Activated naive CD8-positive, alpha-beta T cell treated with anti-CD3 and anti-CD28 coated beads for 36 hours (primary cell): ENCODE measurements around the gene RTP4. TPM values are rescaled to one million over a fixed set of nuclear protein-coding genes. Genes with fewer than 3 reads are reported as not detected.
A peak's percentile ranks its signal among the peaks of the same experiment; 100 is the strongest.

Source experiments
- DNase-seq: peaks from one replicate; pipeline ENCODE4 v3.0.0; 2021
- H3K27ac Mint-ChIP-seq: one replicate; pipeline ENCODE4 v1.8.0; 2022; ENCODE audit warnings: mild to moderate bottlenecking, moderate library complexity, mixed read lengths
- H3K27me3 Mint-ChIP-seq: one replicate; pipeline ENCODE4 v1.8.0; 2022; ENCODE audit warnings: mild to moderate bottlenecking, mixed read lengths
- H3K36me3 Mint-ChIP-seq: one replicate; pipeline ENCODE4 v1.8.0; 2021; ENCODE audit warnings: mild to moderate bottlenecking, mixed read lengths
- H3K4me1 Mint-ChIP-seq: one replicate; pipeline ENCODE4 v1.8.0; 2021; ENCODE audit warnings: mixed read lengths
- H3K4me3 Mint-ChIP-seq: one replicate; pipeline ENCODE4 v1.8.0; 2022; ENCODE audit warnings: mild to moderate bottlenecking, moderate library complexity, mixed read lengths
- H3K9me3 Mint-ChIP-seq: one replicate; pipeline ENCODE4 v1.8.0; 2022; ENCODE audit warnings: mixed read lengths
- total RNA-seq, 2 experiments: library from RNA; stranded (reverse); gene quantifications; one replicate each; pipeline ENCODE4 v1.2.3, GENCODE V29; 2021

RTP4 gene, protein sequence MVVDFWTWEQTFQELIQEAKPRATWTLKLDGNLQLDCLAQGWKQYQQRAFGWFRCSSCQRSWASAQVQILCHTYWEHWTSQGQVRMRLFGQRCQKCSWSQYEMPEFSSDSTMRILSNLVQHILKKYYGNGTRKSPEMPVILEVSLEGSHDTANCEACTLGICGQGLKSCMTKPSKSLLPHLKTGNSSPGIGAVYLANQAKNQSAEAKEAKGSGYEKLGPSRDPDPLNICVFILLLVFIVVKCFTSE
- 1 to 10 TPM; 4.6 to 4.9 TPM for total RNA-seq

DNA sequence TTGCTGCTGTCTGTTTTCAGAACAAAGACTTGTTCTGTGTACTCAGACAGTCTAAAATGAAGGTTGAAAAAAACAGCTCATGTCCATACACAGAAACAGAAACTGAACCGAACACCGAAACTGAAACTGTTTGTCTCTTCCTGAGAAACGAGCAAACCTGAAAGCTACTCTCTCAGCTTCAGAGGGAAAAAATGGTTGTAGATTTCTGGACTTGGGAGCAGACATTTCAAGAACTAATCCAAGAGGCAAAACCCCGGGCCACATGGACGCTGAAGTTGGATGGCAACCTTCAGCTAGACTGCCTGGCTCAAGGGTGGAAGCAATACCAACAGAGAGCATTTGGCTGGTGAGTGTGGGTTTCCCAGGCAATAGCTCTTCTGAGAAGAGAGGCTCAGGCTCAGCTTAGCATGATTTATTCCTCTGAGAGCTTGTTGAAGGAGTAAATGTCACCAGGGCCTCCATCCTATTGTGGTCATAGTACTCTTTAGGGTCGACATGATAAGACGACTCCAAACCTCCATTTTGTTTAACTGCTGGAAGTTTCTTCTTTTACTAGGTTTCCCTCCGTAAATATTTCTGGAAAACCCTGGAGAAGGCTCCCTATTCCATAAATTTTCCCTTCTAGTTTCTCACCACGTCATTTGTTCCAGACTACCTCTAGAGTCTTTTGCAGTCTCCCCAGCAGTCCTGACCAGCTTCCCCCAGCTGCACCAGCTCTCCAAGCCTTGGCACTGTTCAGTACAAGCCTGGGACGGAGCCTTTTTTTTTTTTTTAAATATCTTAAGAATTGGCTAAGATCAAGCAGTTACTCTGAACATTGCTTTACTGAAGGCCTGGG lies at the start of gene RTP4:
Gene RTP4 (plus strand): TSS at position 135 of the 838 bp plus-strand sequence. CDS start 57 bp downstream, at position 192.
- Mint-ChIP-seq H3K4me3 (peak within 1 kb of the TSS; percentile 82), H3K36me3 (peaks cover 40% of the 10 kb centered on the region), H3K27me3 (no peaks in the 10 kb centered on the region), H3K9me3 (peaks cover 9% of the 10 kb centered on the region), H3K27ac (peak within 1 kb of the TSS; percentile 98), H3K4me1 (peaks cover 14% of the 10 kb centered on the region)
- DNase-seq = peak; percentile 33

DNA sequence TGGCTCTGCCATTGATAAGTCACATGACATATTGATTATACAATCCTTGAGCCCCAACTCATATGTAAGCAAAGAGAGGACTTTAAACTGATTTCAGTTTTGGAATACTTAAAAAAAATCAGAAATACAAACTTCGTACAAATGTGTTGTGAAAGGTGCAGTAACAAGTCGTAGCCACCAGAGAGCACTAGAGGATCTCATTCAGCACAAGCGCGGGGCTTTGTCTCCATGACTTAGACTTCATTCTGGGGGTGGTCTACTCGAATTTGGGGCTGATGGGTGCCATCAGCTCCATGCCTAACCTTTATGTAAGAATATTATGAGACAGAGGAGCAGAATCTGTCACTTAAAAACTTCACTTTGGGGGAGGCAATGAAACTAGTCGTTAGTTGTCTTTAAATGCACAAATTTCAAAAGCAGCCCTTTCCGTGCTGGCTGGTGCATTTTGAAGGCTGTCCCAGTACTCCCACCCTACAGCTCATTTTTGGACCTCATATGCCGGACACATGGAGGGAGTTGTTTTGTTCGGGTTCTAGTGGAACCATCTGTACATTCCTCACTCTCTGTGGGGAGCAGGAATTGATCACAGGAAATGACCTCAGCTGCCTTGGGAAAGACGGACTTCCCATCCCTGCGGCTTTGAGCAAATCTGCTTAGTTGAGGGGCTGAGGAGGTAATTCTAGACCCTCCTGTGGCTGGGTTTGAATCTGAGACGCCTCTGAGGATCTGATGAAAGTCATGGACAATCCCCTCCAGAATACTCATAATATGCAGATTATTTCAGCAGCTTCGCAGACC lies 49.2 kb upstream of the RTP4 start:
- no peaks in the 10 kb centered on the region for H3K36me3 Mint-ChIP-seq
- H3K4me3 Mint-ChIP-seq = peak overlapping the region; percentile 44
- H3K27ac Mint-ChIP-seq = no peak overlapping the region
- peaks cover 55% of the 10 kb centered on the region for H3K27me3 Mint-ChIP-seq
- peaks cover 10% of the 10 kb centered on the region for H3K4me1 Mint-ChIP-seq
- no peaks in the 10 kb centered on the region for H3K9me3 Mint-ChIP-seq
- peak; percentile 14 for DNase-seq

DNA sequence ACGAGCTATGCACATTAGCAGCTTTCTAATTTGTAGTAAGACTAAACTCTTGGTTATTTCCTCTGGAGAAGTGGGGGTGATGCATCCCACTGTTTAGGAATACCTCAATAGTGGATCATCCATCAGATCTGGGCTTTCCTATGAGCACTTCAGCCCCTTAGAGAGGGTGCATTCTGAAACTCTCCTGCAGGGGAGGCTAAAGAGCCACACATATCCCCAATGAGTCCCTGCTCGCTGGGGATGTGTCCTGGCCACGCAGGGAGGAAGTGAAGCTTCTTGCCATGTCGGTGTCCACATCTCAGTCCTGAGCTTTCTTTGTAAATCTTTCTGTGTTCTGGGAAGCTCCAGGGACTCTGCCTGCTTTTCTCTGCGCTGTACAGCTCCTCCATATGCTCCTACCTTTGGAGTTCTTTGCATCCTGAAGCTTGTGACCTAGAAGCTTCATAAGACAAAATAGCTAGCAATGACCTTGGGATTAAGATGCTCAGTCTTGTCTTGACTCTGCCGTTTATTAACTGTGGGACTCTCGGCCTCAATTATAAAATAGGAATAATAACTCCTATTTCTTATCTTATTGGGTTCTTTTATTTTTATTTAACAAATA lies 48.4 kb upstream of the RTP4 start:
- no peak overlapping the region for H3K4me3 Mint-ChIP-seq
- H3K36me3 Mint-ChIP-seq = no peaks in the 10 kb centered on the region
- DNase-seq = peak; percentile 44
- no peaks in the 10 kb centered on the region for H3K9me3 Mint-ChIP-seq
- peaks cover 55% of the 10 kb centered on the region for H3K27me3 Mint-ChIP-seq
- no peak overlapping the region for H3K27ac Mint-ChIP-seq
- peaks cover 10% of the 10 kb centered on the region for H3K4me1 Mint-ChIP-seq

DNA sequence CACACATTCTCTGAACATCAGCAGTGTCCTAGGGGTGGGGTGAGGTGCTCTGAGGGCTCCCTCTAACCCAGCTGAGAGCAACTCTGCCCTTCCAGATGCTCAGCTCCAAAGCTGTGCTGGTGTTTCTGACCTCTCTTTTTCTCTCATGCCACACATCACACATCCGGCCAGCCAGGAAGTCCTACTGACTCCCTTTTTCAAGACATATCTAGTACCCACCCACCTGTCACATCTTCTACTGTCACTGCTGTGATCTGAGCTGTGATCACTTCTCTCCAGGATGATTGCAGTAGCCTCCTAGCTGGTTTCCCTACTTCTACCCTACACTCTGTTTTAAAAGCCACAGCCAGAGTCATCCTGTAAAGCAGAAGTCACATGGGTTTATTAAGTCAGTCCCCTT lies 46.4 kb upstream of the RTP4 start:
- peaks cover 47% of the 10 kb centered on the region for H3K27me3 Mint-ChIP-seq
- no peak for DNase-seq
- no peaks in the 10 kb centered on the region for H3K36me3 Mint-ChIP-seq
- H3K4me3 Mint-ChIP-seq = no peak overlapping the region
- H3K4me1 Mint-ChIP-seq = peaks cover 10% of the 10 kb centered on the region
- no peak overlapping the region for H3K27ac Mint-ChIP-seq
- H3K9me3 Mint-ChIP-seq = no peaks in the 10 kb centered on the region

DNA sequence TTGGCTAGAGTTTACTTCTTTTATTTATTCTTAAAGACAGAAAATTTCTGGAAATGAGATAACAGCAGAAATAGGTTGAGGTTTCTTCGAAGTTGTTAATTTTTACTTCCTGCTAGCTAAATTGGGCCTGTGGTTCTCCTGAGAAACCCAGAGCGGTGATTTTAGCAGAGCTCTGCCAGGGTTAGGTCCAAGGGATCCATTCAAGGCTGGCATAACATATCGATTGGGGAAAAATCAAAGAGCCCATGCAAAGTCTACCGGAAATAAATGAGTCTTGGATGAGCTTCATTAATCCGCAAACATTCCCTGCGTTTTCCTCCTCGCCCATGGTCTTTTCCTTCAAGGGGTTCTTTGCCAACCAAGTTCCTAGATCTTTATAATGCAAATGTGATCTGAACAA lies 45.9 kb upstream of the RTP4 start:
- H3K27me3 Mint-ChIP-seq = peaks cover 42% of the 10 kb centered on the region
- no peak overlapping the region for H3K4me3 Mint-ChIP-seq
- H3K9me3 Mint-ChIP-seq = no peaks in the 10 kb centered on the region
- H3K4me1 Mint-ChIP-seq = peaks cover 10% of the 10 kb centered on the region
- no peaks in the 10 kb centered on the region for H3K36me3 Mint-ChIP-seq
- DNase-seq = no peak
- H3K27ac Mint-ChIP-seq = no peak overlapping the region

DNA sequence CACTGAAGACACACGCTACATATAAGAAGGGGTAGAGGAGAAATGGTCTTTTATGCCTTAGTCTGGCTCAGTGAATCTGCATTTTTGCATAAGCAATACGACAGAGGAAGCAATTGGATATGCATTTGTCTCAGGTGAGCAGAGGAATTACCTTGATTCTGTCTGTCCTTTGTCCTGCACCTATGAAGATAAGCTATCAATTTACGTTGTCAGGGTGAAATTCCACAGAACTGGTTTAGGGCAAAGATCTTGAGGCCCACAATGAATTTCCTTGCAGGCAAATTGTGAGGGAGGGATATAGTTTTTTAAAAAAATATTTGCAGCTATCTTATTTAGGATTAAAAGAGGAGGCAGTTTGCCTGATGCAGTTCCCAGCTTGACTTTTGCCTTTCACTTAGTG lies 45.1 kb upstream of the RTP4 start:
- DNase-seq = no peak
- no peak overlapping the region for H3K4me3 Mint-ChIP-seq

DNA sequence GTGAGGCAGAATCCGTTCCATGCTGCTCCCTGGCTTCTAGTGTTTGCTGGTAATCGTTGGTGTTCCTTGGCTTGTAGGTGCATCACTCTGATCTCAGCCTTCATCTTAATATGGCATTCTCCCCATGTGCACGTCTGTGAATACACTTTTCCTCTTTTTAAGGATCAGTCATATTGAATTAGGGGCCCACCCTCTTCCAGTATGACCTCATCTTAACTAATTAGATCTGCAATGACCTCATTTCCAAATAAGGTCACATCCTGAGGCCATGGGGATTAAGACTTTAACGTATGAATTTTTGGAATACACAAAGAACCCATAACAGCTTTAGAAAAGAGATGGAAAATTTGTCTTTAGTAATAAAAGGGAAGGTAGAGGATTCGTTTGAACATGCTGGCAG lies 42.6 kb upstream of the RTP4 start:
- H3K27me3 Mint-ChIP-seq = peaks cover 17% of the 10 kb centered on the region
- H3K27ac Mint-ChIP-seq = no peak overlapping the region
- H3K36me3 Mint-ChIP-seq = no peaks in the 10 kb centered on the region
- H3K4me3 Mint-ChIP-seq = no peak overlapping the region
- H3K4me1 Mint-ChIP-seq = peaks cover 2% of the 10 kb centered on the region
- DNase-seq = no peak
- no peaks in the 10 kb centered on the region for H3K9me3 Mint-ChIP-seq

More for the DNA sequence above, 45.1 kb upstream of the RTP4 start:
- H3K27ac Mint-ChIP-seq = no peak overlapping the region
- H3K4me1 Mint-ChIP-seq = peaks cover 10% of the 10 kb centered on the region
- no peaks in the 10 kb centered on the region for H3K9me3 Mint-ChIP-seq
- H3K36me3 Mint-ChIP-seq = no peaks in the 10 kb centered on the region
- H3K27me3 Mint-ChIP-seq = peaks cover 36% of the 10 kb centered on the region

DNA sequence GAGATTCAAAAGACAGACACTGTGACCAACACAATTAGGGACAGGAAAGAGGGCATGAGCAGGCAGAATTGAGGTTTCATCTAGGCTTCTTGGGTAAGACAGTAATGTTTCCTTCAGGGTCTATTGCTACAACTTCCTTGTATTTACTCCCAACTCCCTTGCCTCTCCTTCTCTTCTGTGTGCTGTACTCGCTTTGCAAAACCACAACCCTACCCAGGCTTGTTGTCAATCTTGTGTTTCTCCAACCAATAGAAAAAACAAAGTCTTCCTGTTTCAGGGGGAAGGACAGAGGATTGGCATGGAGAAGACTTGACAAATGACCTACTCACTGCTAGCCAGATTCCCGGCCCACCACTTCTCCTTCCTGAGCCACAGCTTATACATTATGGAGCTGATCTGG lies 40.3 kb upstream of the RTP4 start:
- no peak overlapping the region for H3K27ac Mint-ChIP-seq
- DNase-seq = no peak
- H3K27me3 Mint-ChIP-seq = no peaks in the 10 kb centered on the region
- no peaks in the 10 kb centered on the region for H3K4me1 Mint-ChIP-seq
- no peaks in the 10 kb centered on the region for H3K9me3 Mint-ChIP-seq
- H3K4me3 Mint-ChIP-seq = no peak overlapping the region
- no peaks in the 10 kb centered on the region for H3K36me3 Mint-ChIP-seq

DNA sequence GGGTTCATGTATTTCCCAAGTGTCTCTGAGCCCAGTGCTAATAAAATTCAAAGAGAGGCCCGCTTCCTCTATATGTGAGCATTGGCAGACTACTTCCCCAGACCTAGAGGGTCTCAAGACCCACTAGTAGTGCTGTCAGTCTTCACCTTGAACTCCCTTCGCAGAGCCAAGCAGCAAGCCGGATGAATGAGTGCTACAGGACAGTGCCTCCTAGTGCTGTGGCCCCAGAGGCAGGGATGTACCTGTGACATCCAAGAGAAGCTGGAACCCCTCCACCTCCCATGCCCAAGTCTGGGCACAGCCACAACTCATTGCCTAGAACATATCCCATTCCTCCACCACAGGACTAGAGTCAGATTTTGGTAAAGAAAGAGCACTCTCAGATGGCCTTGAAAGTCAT lies 39.5 kb upstream of the RTP4 start:
- Mint-ChIP-seq H3K27ac (no peak overlapping the region), H3K4me3 (no peak overlapping the region), H3K9me3 (no peaks in the 10 kb centered on the region), H3K36me3 (no peaks in the 10 kb centered on the region), H3K27me3 (no peaks in the 10 kb centered on the region), H3K4me1 (no peaks in the 10 kb centered on the region)
- no peak for DNase-seq

DNA sequence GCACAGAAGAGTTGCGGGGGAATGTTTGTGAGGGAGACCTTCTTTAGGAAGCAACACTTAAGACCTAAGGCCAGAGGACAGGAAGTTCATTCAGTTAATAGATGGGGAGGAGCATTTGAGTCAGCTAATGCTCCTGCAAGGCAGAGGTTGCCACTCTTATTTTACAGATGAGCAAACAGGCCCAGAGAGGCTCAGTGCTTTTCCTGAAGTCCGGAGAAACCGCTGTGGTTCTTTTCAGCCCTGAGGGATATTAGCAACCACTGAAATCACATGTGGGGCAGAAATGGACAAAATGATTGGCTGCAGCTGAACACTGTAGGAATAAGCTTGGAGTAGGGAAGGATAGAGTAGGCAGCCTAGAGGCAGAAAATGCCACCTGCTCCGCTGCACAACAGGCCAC lies 33.3 kb upstream of the RTP4 start:
- Mint-ChIP-seq H3K27me3 (peaks cover 10% of the 10 kb centered on the region), H3K4me3 (no peak overlapping the region), H3K27ac (no peak overlapping the region), H3K36me3 (no peaks in the 10 kb centered on the region), H3K4me1 (no peaks in the 10 kb centered on the region), H3K9me3 (no peaks in the 10 kb centered on the region)
- DNase-seq = no peak

DNA sequence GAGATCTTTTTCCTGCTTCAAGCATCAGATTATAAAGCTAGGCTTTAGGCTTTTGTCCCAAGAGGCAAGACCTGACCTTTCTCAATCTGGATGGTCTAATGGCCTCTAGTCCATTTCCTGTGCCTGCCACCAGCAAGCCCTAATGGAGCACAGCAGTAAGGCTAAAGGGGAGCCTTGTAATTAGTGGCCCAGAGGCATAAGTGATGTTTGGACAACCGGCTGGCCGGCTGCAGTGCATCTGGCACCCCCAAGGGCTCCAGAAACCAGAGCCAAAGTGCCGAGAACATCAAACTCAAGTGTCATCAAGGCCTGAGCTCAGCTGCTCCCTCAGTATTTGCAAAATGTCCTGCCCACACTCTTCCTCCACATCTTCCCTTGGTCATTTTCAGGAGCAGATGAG lies 31.9 kb upstream of the RTP4 start:
- Mint-ChIP-seq H3K4me3 (no peak overlapping the region), H3K36me3 (no peaks in the 10 kb centered on the region), H3K9me3 (no peaks in the 10 kb centered on the region)

DNA sequence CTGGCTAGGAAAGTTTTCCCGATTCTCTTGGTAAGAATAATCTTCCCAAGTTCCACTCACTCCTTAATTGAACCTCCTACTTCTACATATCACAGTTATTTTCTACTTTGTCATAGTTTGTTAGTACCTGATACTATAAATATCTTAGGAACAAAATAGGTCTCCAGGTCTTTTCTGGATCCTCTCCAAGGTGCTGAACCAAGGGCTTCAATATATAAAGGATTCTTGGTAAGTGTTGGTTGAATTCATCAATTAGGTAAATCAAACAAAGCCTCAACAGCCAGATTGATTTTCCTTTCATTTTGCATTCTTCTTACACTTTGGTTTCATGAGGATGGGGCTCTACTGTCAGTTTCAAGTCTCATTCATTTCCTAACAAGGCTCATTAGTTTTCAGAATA lies 27.6 kb upstream of the RTP4 start:
- H3K4me1 Mint-ChIP-seq = no peaks in the 10 kb centered on the region
- no peak overlapping the region for H3K27ac Mint-ChIP-seq
- no peaks in the 10 kb centered on the region for H3K9me3 Mint-ChIP-seq
- H3K4me3 Mint-ChIP-seq = no peak overlapping the region
- H3K36me3 Mint-ChIP-seq = no peaks in the 10 kb centered on the region
- peaks cover 10% of the 10 kb centered on the region for H3K27me3 Mint-ChIP-seq
- no peak for DNase-seq

More for the DNA sequence above, 31.9 kb upstream of the RTP4 start:
- no peak for DNase-seq
- no peak overlapping the region for H3K27ac Mint-ChIP-seq
- no peaks in the 10 kb centered on the region for H3K4me1 Mint-ChIP-seq
- H3K27me3 Mint-ChIP-seq = peaks cover 10% of the 10 kb centered on the region

DNA sequence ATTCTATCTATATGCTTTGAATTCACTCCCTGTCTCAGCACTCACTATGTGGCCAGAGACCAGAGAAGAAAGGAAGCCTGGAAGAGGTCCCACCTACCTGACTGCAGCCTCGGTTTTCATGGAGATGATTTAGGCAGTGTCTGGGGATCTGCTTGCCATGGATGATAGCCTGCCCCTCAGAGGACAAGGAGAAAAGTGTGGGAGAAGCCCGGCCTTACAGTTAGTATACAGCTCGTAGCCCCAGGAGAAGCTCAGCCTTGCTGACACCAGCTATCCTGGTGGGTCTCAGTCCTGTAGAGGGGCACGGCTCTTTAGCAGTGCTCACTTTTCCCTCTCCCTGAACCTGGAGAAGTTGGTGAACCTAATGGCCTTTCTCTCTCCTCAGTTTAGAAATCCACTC lies 25.9 kb upstream of the RTP4 start:
- Mint-ChIP-seq H3K27me3 (peaks cover 10% of the 10 kb centered on the region), H3K4me3 (no peak overlapping the region), H3K27ac (no peak overlapping the region), H3K9me3 (no peaks in the 10 kb centered on the region), H3K36me3 (no peaks in the 10 kb centered on the region), H3K4me1 (no peaks in the 10 kb centered on the region)
- no peak for DNase-seq

DNA sequence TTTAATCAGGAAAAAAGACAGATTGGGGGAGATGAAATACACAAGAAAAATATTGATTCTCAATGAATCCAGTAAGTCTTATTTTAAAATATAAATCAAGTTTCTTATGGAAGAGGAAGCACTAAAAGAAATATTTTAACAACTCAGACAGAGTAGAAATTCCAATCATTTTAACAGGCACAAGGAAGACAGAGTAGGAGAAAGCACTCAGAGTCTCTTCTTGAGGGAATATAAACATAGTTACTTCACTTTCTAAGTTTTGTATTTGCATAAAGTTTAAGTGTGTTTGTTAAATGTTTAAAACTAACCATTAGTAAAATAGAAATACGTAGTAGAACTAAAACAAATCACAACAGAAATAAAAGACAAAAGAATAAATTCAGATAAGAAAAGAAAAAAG lies 24.5 kb upstream of the RTP4 start:
- Mint-ChIP-seq H3K27me3 (peaks cover 4% of the 10 kb centered on the region), H3K4me1 (no peaks in the 10 kb centered on the region), H3K36me3 (no peaks in the 10 kb centered on the region), H3K27ac (no peak overlapping the region), H3K4me3 (no peak overlapping the region), H3K9me3 (no peaks in the 10 kb centered on the region)
- DNase-seq = no peak
